Stimulated activated CD4-positive, alpha-beta T cell treated with anti-CD3 and anti-CD28 coated beads, Interleukin-2, amount 100 ng/mL, for 48 hours (primary cell): ENCODE data around the gene RNF220.
"Not testable (repeated sequence)": the region's sequence is repeated elsewhere in the genome, so short reads cannot be mapped to it uniquely, and the experiment has no call there.

Source experiments
- DNase-seq, 2 donors: peaks; one replicate each; pipeline ENCODE4 v3.0.0-alpha.2; 2020

RNF220 gene

GRCh38 chr1:44553771-44554170, 148.7 kb downstream of the RNF220 start:
- DNase-seq = no peak

GRCh38 chr1:44554706-44555105, 149.7 kb downstream of the RNF220 start:
- no peak for DNase-seq

GRCh38 chr1:44557778-44558177, 152.7 kb downstream of the RNF220 start:
- no peak for DNase-seq

GRCh38 chr1:44558883-44559282, 153.8 kb downstream of the RNF220 start:
- DNase-seq = no peak

GRCh38 chr1:44559330-44559729, 154.3 kb downstream of the RNF220 start:
- no peak for DNase-seq

- no peak for DNase-seq
These were observed 154.9 kb downstream of the RNF220 start for GRCh38 chr1:44559913-44560312.

GRCh38 chr1:44560696-44561095, 155.6 kb downstream of the RNF220 start:
- not testable (repeated sequence) for DNase-seq

- DNase-seq = no peak
These were observed 160.2 kb downstream of the RNF220 start for GRCh38 chr1:44565259-44565750.

GRCh38 chr1:44565833-44566232, 160.8 kb downstream of the RNF220 start:
- no peak for DNase-seq

GRCh38 chr1:44566281-44567046, 161.4 kb downstream of the RNF220 start:
- DNase-seq = no peak

- DNase-seq = no peak
These were observed 163.3 kb downstream of the RNF220 start for GRCh38 chr1:44568128-44568900.

GRCh38 chr1:44569491-44569890, 164.4 kb downstream of the RNF220 start:
- no peak for DNase-seq

GRCh38 chr1:44571712-44572571, 166.9 kb downstream of the RNF220 start:
- no peak for DNase-seq

GRCh38 chr1:44572572-44572879, 167.5 kb downstream of the RNF220 start:
- no peak for DNase-seq

- DNase-seq = no peak
These were observed 170.3 kb downstream of the RNF220 start for GRCh38 chr1:44575396-44575795.

- DNase-seq = no peak
These were observed 171.5 kb downstream of the RNF220 start for GRCh38 chr1:44576456-44577150.

- no peak for DNase-seq
These were observed 176.2 kb downstream of the RNF220 start for GRCh38 chr1:44581205-44581604.

GRCh38 chr1:44584167-44584566, 179.1 kb downstream of the RNF220 start:
- no peak for DNase-seq

- DNase-seq = no peak
These were observed 180.4 kb downstream of the RNF220 start for GRCh38 chr1:44585315-44585920.

- DNase-seq = no peak
These were observed 182.9 kb downstream of the RNF220 start for GRCh38 chr1:44587796-44588460.

- no peak for DNase-seq
These were observed 183.6 kb downstream of the RNF220 start for GRCh38 chr1:44588551-44589210.
